K562 treated with DMSO at 1 percent for 48 hours (cell line): Measurements from ENCODE around the gene ARHGDIG. TPM values are rescaled to one million over a fixed set of nuclear protein-coding genes. Genes with fewer than 3 reads are reported as not detected.

Experiments used
- total RNA-seq: library from RNA; unstranded; fragments of 300-600 nt; gene quantifications from 2 replicates; pipeline ENCODE4 v1.2.3, GENCODE V29; 2022; ENCODE audit warnings: low replicate concordance; ENCODE audit errors: extremely low read depth

Gene ARHGDIG
- not detected in 2 replicates for total RNA-seq

DNA sequence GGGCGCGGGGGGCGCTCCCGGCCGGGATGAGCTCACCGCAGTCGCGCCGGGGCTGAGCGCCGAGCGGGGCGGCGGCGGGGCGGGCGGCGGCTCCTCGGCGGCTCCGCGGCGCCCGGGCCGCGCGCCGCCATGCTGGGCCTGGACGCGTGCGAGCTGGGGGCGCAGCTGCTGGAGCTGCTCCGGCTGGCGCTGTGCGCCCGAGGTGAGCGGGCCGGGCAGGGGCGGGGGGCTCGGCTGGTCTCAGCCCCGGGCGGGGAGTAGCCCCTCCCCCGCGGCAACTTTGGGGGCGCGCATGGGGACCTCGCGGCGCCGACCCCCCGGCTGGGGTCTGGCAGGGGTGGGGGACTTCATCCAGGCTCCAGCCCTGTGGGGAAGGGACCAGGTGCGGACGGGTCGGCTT is at the start of gene ARHGDIG:
ARHGDIG (plus strand) TSS at position 40 of the 400 bp plus-strand sequence; CDS start at position 130, 90 bp downstream.

DNA sequence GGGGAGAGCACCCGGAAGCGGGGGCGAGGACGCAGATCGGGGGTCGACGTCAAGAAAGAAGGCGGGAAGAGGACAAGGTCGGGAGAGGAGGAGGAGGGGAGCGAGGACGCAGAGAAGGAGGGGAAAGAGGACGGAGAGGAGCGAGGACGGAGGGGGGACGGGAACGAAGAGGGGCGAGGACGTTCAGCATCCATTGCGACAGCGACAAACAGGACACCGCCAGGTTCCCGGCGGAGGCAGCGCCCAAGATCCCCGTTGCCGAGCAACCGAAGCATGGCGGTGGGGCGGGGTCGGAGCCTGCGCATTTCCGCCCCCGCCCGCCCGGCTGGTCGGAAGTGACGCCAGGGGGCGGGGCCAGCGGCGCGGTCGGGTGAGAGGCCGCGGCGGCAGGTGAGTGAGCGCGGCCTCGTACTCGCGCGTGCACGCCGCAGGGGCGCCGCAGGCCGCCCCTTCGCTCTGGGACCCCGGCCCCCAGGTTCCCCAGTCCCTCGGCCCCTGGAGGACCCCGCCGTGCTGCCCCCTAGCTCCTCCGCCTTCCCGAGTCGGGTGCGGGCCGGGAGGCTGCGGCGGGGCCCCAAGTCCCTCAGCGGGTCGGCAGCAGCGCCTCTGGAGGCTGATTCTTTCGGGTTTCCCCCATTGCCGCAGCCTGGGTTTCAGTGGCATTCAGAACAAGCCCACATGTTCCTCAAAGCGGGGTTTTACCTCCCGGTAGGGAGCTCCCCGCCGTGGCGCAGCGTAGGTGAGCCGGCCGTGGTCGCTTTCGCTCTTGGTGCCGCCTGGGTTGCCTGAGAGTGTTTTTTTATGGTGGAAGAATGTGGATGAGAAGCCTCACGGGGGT is 45.7 kb upstream of the ARHGDIG start, which contains the start of gene FAM234A:
FAM234A (plus strand) TSS at position 354 of the 838 bp plus-strand sequence. CDS start 19,593 bp downstream, outside the sequence.

DNA sequence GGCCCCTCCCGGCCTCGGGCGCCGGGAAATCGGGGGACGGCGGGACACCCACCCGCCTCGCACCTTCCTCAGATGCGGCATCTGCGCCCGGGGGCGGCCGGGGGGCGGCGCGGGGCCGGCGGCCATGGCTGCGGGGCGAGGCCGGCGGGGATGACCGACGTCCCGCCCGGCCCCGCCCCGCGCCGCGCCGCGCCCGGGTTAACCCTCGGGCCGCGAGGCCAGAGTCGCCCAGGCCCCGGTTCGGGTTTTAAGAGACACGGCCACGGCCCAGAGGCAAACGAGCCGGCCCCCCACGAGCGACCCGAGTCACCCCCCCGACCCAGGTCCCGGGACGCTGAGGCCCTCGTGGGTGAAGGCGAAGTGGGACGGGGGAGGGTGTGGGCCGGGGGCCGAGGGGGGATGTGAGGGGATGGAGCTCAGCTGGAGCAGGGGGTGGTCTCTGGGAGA is 4.6 kb upstream of the ARHGDIG start, which contains the start of gene RGS11:
RGS11 (minus strand) TSS at position 159 of the 447 bp plus-strand sequence; CDS start at position 126, 33 bp downstream.

DNA sequence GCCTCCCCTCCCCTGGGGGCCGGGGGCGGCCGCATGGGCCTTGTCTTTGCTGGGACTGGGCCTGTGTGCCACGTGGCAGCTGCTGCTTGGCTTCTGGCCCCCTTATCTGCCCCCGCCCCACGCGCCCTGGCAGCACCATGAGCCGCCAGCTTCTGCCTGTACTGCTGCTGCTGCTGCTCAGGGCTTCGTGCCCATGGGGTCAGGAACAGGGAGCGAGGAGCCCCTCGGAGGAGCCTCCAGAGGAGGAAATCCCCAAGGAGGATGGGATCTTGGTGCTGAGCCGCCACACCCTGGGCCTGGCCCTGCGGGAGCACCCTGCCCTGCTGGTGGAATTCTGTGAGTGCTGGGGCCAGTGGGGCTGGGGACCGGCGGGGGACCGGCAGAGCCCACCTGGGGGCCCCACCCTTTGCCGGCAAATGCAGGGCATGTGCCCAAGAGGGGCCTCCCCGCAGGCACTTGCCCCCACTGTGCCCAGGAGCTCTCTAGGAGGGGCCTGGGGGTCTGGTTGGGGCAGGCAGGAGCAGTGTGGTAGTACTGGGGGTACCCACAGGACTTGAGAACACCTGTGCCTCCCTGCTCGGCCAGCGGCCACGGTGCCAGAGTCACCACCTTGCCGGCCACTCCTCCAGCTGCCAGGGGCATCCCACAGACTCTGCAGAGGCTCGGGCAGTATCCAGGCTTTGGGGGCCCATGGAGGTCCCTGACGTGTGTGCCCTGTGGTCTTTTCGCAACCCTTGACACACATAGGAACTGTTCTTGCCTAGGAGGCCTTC is 2.8 kb downstream of the ARHGDIG start, which contains the start of gene PDIA2:
PDIA2 (plus strand) TSS at position 132 of the 773 bp plus-strand sequence; CDS start at position 138, 6 bp downstream.

Other genes with a start within 250 kb of the ARHGDIG start
- not detected in 2 replicates for gene POLR3K, start 227.0 kb upstream of the ARHGDIG start, total RNA-seq
- gene SNRNP25, start 226.8 kb upstream of the ARHGDIG start, total RNA-seq, result not detected in 2 replicates
- not detected in 2 replicates for gene RHBDF1, start 208.0 kb upstream of the ARHGDIG start, total RNA-seq
- gene MPG, start 202.4 kb upstream of the ARHGDIG start, total RNA-seq, result not detected in 2 replicates
- not detected in 2 replicates for gene NPRL3, start 141.9 kb upstream of the ARHGDIG start, total RNA-seq
- not detected in 2 replicates for gene HBZ, start 127.9 kb upstream of the ARHGDIG start, total RNA-seq
- gene HBM, start 114.6 kb upstream of the ARHGDIG start, total RNA-seq, result not detected in 2 replicates
- not detected in 2 replicates for gene HBA2, start 107.7 kb upstream of the ARHGDIG start, total RNA-seq
- not detected in 2 replicates for gene HBA1, start 103.9 kb upstream of the ARHGDIG start, total RNA-seq
- gene HBQ1, start 100.1 kb upstream of the ARHGDIG start, total RNA-seq, result not detected in 2 replicates
- gene LUC7L, start 51.1 kb upstream of the ARHGDIG start, total RNA-seq, result not detected in 2 replicates
- not detected in 2 replicates for gene FAM234A, start 45.8 kb upstream of the ARHGDIG start, total RNA-seq
- not detected in 2 replicates for gene RGS11, start 4.6 kb upstream of the ARHGDIG start, total RNA-seq
- gene PDIA2, start 2.6 kb downstream of the ARHGDIG start, total RNA-seq, result not detected in 2 replicates
- not detected in 2 replicates for gene AXIN1, start 72.1 kb downstream of the ARHGDIG start, total RNA-seq
- not detected in 2 replicates for gene MRPL28, start 89.9 kb downstream of the ARHGDIG start, total RNA-seq
- not detected in 2 replicates for gene PGAP6, start 101.4 kb downstream of the ARHGDIG start, total RNA-seq
- gene NME4, start 116.6 kb downstream of the ARHGDIG start, total RNA-seq, result not detected in 2 replicates
- not detected in 2 replicates for gene DECR2, start 121.3 kb downstream of the ARHGDIG start, total RNA-seq
- not detected in 2 replicates for gene RAB11FIP3, start 145.1 kb downstream of the ARHGDIG start, total RNA-seq
- not detected in 2 replicates for gene CAPN15, start 247.1 kb downstream of the ARHGDIG start, total RNA-seq